K562 (cell line): ENCODE data around the gene KAZALD1. TPM values are rescaled to one million over a fixed set of nuclear protein-coding genes. Genes with fewer than 3 reads are reported as not detected.
A peak's percentile ranks its signal among the peaks of the same experiment; 100 is the strongest.

Experiments
- ATAC-seq: fragments of 200-7000 bp; cut with Tn5 transposase; 3 replicates; pipeline ENCODE4 v1.9.1; 2020; ENCODE audit warnings: moderate library complexity
- BruUV-seq: library from RNA; stranded (reverse); fragments of 400-500 nt; replicated peaks from 2 replicates; lab custom pipeline; 2021; lab: Mats Ljungman, UMichigan
- CTCF ChIA-PET: fragments of 300-600 bp; formaldehyde crosslinking; extraction: SDS; loops from one replicate; lab custom pipeline; 2021; ENCODE audit warnings: low intra/inter-chr PET ratio; lab: Yijun Ruan, JAX
- POLR2A ChIA-PET: fragments of 300-600, 350-650 bp; sonication (Branson Sonifier 250); formaldehyde crosslinking; extraction: SDS; loops from one replicate; lab custom pipeline; 2021; ENCODE audit warnings: antibody characterized with exemption, inconsistent platforms; lab: Yijun Ruan, JAX
- DNase-seq, 4 experiments: peaks; one replicate each; pipeline versions ENCODE4 v3.0.0 to v3.0.0-alpha.2; 2011 to 2018; ENCODE audit warnings: low spot score in 3 of 4, mixed read lengths in 3 of 4; ENCODE audit errors: extremely low read depth in 1 of 4
- FAIRE-seq: peaks from 2 replicates; lab custom pipeline; 2011; peaks lifted over from hg19 to GRCh38; lab: Jason Lieb, UNC
- H2AFZ ChIP-seq: 2 replicates; pipeline ENCODE4 v1.6.0; 2011; ENCODE audit warnings: low read depth, low read length, control low read depth, inconsistent platforms
- H3K27ac ChIP-seq: fragments of 200-600 bp; 3 replicates; pipeline ENCODE4 v1.8.0; 2011; ENCODE audit warnings: low read depth, mild to moderate bottlenecking, control low read depth, inconsistent platforms, low read length, moderate library complexity, mixed read lengths; ENCODE audit errors: extremely low read depth
- H3K27me3 ChIP-seq, 2 experiments: fragments of 300-600 bp in 1 of 2; 2 replicates in 1 of 2; 3 replicates in 1 of 2; pipeline versions ENCODE4 v1.6.0 to v1.8.0; 2011; ENCODE audit warnings: inconsistent platforms in 2 of 2, low read length in 2 of 2, mild to moderate bottlenecking in 1 of 2, mixed read lengths in 1 of 2, moderate library complexity in 1 of 2; ENCODE audit not compliant: control insufficient read depth in 2 of 2, insufficient read depth in 2 of 2
- H3K36me3 ChIP-seq: fragments of 300-600 bp; 3 replicates; pipeline ENCODE4 v1.8.0; 2011; ENCODE audit warnings: mild to moderate bottlenecking, low read length, inconsistent platforms; ENCODE audit not compliant: control insufficient read depth, insufficient read depth
- H3K4me1 ChIP-seq, 2 experiments: fragments of 200-600 bp in 1 of 2; replicated peaks in 1 of 2; 2 replicates in 1 of 2; 3 replicates in 1 of 2; pipeline versions ENCODE4 v1.5.1 to v1.8.0; 2011; ENCODE audit warnings: inconsistent platforms in 2 of 2, low read length in 2 of 2, mild to moderate bottlenecking in 1 of 2, mixed read lengths in 1 of 2, moderate library complexity in 1 of 2; ENCODE audit not compliant: control insufficient read depth in 2 of 2, insufficient read depth in 2 of 2
- H3K4me2 ChIP-seq: 2 replicates; pipeline ENCODE4 v1.6.1; 2011; ENCODE audit warnings: low read length, control low read depth, inconsistent platforms, mixed read lengths; ENCODE audit not compliant: insufficient read depth
- H3K4me3 ChIP-seq: fragments of 200-600 bp; sonication (generic), shearing (Covaris generic); 2 replicates; pipeline ENCODE4 v1.5.1; 2016; ENCODE audit warnings: control low read depth, inconsistent platforms
- H3K79me2 ChIP-seq: fragments of 200-600 bp; 3 replicates; pipeline ENCODE4 v1.8.0; 2011; ENCODE audit warnings: low read length, inconsistent platforms; ENCODE audit not compliant: control insufficient read depth, insufficient read depth
- H3K9ac ChIP-seq, 2 experiments: 2 replicates each; pipeline versions ENCODE4 v1.6.0 to v1.6.1; 2011; ENCODE audit warnings: low read depth in 2 of 2, low read length in 2 of 2, control low read depth in 1 of 2, inconsistent platforms in 1 of 2, mild to moderate bottlenecking in 1 of 2, mixed read lengths in 1 of 2; ENCODE audit not compliant: insufficient read depth in 1 of 2
- H3K9me1 ChIP-seq: one replicate; pipeline ENCODE4 v1.6.0; 2011; ENCODE audit warnings: inconsistent platforms, mild to moderate bottlenecking, low read length, moderate library complexity; ENCODE audit not compliant: control insufficient read depth, insufficient read depth
- H3K9me3 ChIP-seq: replicated peaks from 2 replicates; pipeline ENCODE4 v1.5.1; 2011; ENCODE audit warnings: low read depth, low read length, inconsistent platforms; ENCODE audit not compliant: control insufficient read depth, insufficient read depth
- H4K20me1 ChIP-seq: replicated peaks from 2 replicates; pipeline ENCODE4 v1.6.1; 2011; ENCODE audit warnings: low read length, inconsistent platforms, mixed read lengths; ENCODE audit not compliant: control insufficient read depth, insufficient read depth
- KLF6 ChIP-seq: fragments of 250-450 bp; sonication (Bioruptor Pico); IDR thresholded peaks from 2 replicates; pipeline ENCODE4 v1.4.0; 2020; ENCODE audit warnings: mild to moderate bottlenecking, moderate library complexity, borderline replicate concordance
- WGBS: fragments of 100-300 bp; shearing (Covaris generic); methylation state at CpG from one replicate; pipeline ENCODE4 v1.1.6; 2016; ENCODE audit warnings: low coverage, mixed read lengths; ENCODE audit not compliant: insufficient coverage; ENCODE audit errors: missing lambda C conversion rate; 5-methylcytosine and 5-hydroxymethylcytosine counted together
- in situ Hi-C: fragments of 300-500 bp; cut with MboI; formaldehyde crosslinking; loops from 4 replicates; pipeline ENCODE4 v1.15.0; 2018; ENCODE audit warnings: inconsistent platforms, mixed read lengths
- intact Hi-C: fragments of 100-400 bp; cut with micrococcal nuclease; formaldehyde crosslinking; loops from 2 replicates; pipeline ENCODE4 v1.14.2; 2022
- polyA plus RNA-seq, 8 experiments: library from polyadenylated mRNA; depleted of rRNA in 4 of 8; stranded (reverse) in 5 of 8; unstranded in 3 of 8; fragments of >200 nt; fragmentation: Nextera tagmentation in 2 of 8; fragmentation: Illumina TruSeq in 1 of 8; extraction: Ambion mirVana in 2 of 8; extraction: Trizol in 1 of 8; gene quantifications; 2 replicates each; pipeline versions ENCODE4 v1.2.1 to v1.2.3, GENCODE V29; 2011 to 2014; ENCODE audit warnings: inconsistent platforms in 1 of 8, missing spikeins in 1 of 8
- total RNA-seq, 7 experiments: library from RNA; depleted of rRNA in 6 of 7; stranded (reverse); fragments of >200 nt in 6 of 7; fragmentation: Illumina TruSeq in 2 of 7; extraction: Trizol in 2 of 7; gene quantifications; 2 replicates each; pipeline versions ENCODE4 v1.2.1 to v1.2.3, GENCODE V29; 2011 to 2021; ENCODE audit warnings: low replicate concordance in 1 of 7
- TF ChIP-seq, protein P1 (sequence below), 3 experiments: IDR thresholded peaks in 2 of 3; conservative IDR thresholded peaks in 1 of 3; 2 replicates each; pipeline ENCODE4 v1.5.1; 2011 to 2012; ENCODE audit warnings: low read length in 3 of 3, mild to moderate bottlenecking in 3 of 3, control low read depth in 2 of 3, improper control_type of control experiment in 1 of 3, inconsistent platforms in 1 of 3, low read depth in 1 of 3, mixed read lengths in 1 of 3, moderate library complexity in 1 of 3; ENCODE audit not compliant: insufficient read depth in 2 of 3
- TF ChIP-seq, protein P2 (sequence below): fragments of 200-800 bp; sonication (Bioruptor generic); IDR thresholded peaks from 2 replicates; pipeline ENCODE4 v1.6.1; 2017; ENCODE audit warnings: missing genetic modification characterization, missing compliant biosample characterization

KAZALD1 gene
- total and polyA plus RNA-seq, 9 of the 15 experiments (the other 6 are each of a cell fraction or from before 2014, with no cell fraction given): 0.15 to 10.0 (median 4.9) TPM

DNA sequence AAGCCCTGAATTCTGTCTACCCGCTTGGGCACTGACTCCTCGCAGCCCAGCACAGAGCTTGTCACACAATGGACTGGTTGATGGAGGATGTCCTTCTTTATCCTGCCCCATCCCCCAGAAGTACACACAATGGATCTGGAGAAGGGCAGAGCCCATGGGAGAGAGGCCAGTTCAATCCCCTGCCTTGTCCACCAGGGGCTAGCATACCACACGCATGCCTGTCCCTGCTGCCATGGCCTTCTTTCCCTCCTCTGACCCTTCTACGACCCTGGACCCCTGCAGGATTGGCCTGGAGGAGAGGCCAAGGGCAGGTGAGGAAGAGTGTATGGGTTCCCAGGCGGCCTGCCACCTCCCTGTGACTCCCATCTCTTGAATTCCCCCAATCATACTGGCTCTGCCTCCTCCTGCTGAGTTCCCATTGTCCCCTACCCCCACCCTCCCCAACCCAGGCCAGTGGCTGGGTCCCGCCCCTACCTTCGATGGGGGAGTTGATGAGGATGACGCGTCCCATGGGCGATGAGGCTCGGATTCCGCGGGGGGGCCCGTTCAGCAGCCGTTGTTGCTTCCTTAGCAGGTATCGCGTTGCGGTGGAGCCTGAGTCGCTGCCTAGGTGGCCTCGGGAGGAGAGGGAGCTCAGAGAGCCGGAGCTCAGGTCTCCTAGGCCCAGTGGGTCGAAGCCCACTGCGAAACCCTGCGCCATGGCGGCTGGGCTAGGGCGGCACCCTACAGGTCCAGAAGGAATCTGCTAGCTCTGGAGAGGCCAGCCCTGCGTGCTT, 32.1 kb upstream of the KAZALD1 start:
- ChIA-PET CTCF (no interaction called here), POLR2A (interaction anchor here (0.6 to 1.7 kb wide), 2 partner anchors 11 to 23 kb away, joined by 3 to 6 read pairs; no protein-coding TSS in a partner anchor)
- no peak overlapping the region for H3K4me2 ChIP-seq
- H2AFZ ChIP-seq: no peak overlapping the region
- peaks cover 2 to 4% of the 10 kb centered on the region in 2 experiments; a peak in 4 of 5 replicates for H3K27me3 ChIP-seq
- no peaks in the 10 kb centered on the region for H4K20me1 ChIP-seq
- ATAC-seq: peak; percentile 35
- H3K4me3 ChIP-seq: no peak overlapping the region
- FAIRE-seq: no peak
- H3K79me2 ChIP-seq: no peaks in the 10 kb centered on the region
- peak in 2 of 4 experiments; percentile 42 for DNase-seq
- H3K36me3 ChIP-seq: no peaks in the 10 kb centered on the region
- in situ Hi-C loops (no loop called here), intact Hi-C loops (loop anchor here (5.0 to 10.0 kb wide), 2 partner anchors 38 to 415 kb away; no protein-coding TSS in a partner anchor)
- H3K9me1 ChIP-seq: no peaks in the 10 kb centered on the region
- no peak overlapping the region for H3K27ac ChIP-seq
- peak overlapping the region in 1 of 2 experiments; percentile 64; a peak in 1 of 4 replicates for H3K9ac ChIP-seq
- H3K4me1 ChIP-seq: peaks cover 11 to 38% of the 10 kb centered on the region in 2 experiments
- TF ChIP-seq, protein P1, sequence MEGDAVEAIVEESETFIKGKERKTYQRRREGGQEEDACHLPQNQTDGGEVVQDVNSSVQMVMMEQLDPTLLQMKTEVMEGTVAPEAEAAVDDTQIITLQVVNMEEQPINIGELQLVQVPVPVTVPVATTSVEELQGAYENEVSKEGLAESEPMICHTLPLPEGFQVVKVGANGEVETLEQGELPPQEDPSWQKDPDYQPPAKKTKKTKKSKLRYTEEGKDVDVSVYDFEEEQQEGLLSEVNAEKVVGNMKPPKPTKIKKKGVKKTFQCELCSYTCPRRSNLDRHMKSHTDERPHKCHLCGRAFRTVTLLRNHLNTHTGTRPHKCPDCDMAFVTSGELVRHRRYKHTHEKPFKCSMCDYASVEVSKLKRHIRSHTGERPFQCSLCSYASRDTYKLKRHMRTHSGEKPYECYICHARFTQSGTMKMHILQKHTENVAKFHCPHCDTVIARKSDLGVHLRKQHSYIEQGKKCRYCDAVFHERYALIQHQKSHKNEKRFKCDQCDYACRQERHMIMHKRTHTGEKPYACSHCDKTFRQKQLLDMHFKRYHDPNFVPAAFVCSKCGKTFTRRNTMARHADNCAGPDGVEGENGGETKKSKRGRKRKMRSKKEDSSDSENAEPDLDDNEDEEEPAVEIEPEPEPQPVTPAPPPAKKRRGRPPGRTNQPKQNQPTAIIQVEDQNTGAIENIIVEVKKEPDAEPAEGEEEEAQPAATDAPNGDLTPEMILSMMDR (IDR thresholded peaks at IDR 0.05 in 2 of 3, conservative IDR thresholded peaks at IDR 0.05 in 1 of 3; ENCODE audit: insufficient read depth in 2 of 3, low read depth in 1 of 3, low read length in 3 of 3): 0 out of 6 replicates have a peak, but pooled peaks of 1 of the 3 experiments have one; percentile 22
- TF ChIP-seq, protein P2, sequence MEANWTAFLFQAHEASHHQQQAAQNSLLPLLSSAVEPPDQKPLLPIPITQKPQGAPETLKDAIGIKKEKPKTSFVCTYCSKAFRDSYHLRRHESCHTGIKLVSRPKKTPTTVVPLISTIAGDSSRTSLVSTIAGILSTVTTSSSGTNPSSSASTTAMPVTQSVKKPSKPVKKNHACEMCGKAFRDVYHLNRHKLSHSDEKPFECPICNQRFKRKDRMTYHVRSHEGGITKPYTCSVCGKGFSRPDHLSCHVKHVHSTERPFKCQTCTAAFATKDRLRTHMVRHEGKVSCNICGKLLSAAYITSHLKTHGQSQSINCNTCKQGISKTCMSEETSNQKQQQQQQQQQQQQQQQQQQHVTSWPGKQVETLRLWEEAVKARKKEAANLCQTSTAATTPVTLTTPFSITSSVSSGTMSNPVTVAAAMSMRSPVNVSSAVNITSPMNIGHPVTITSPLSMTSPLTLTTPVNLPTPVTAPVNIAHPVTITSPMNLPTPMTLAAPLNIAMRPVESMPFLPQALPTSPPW (CRISPR knock-in tag): peak; percentile 49
- TF ChIP-seq KLF6: no peak
- WGBS: 28% methylated on average over 13 of the region's 27 CpGs
- no peaks in the 10 kb centered on the region for H3K9me3 ChIP-seq
- no TSS peak for BruUV-seq
